ENCODE results near the gene FAT4.

The FAT4 gene

DNA sequence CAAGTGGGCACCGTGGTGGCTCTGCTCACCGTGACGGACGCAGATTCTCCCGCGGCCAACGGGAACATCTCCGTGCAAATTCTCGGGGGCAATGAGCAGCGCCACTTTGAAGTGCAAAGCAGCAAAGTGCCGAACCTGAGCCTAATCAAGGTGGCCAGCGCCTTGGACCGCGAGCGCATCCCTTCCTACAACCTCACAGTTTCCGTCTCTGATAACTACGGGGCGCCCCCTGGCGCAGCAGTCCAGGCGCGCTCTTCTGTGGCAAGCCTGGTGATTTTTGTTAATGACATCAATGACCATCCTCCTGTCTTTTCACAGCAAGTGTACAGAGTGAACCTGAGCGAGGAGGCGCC, 2.7 kb downstream of the FAT4 start:
- no peak for DNase-seq (ENCODE audit: low read depth in 2 of 2)

DNA sequence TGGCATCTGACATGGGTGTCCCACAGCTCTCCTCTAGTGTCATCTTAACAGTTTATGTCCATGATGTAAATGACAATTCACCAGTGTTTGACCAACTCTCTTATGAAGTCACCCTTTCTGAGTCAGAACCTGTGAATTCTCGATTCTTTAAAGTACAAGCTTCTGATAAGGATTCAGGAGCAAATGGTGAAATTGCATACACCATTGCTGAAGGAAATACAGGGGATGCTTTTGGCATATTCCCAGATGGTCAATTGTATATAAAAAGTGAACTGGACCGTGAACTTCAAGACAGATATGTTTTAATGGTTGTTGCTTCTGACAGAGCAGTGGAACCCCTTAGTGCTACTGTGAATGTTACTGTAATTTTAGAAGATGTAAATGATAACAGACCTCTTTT, 4.6 kb downstream of the FAT4 start:
- no peak for DNase-seq (ENCODE audit: low read depth in 2 of 2)

DNA sequence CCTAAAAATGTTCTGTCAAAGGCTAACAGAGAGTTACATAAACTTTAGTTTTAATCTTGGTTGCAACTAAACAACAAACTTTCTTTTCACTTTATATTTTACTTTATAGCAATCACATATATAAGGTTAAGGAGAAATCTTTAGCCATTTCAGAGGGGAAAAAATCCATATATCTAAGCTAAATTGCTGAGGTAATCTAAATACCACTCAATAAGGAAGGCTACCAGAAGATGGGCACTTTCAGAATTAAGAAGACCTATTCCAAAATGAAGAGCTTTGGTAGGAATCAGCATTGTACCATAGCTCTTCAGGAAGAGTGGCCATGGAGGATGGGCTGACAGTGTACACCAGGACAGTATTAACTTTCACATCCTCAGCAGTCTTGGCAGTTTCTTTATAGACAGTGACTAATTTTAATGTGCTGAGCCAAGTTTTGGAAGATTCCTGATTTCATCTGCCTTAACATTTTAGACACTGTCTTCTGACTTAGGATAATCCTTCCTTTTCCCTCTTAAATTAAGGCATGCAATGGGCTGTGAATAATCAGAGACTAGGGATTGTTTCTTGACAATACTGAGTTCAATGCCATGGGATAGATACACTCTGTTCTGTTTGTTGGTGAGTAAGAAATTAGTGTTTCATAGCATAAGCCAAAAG, 7.1 kb downstream of the FAT4 start:
- DNase-seq (ENCODE audit: low read depth in 2 of 2) = no peak

DNA sequence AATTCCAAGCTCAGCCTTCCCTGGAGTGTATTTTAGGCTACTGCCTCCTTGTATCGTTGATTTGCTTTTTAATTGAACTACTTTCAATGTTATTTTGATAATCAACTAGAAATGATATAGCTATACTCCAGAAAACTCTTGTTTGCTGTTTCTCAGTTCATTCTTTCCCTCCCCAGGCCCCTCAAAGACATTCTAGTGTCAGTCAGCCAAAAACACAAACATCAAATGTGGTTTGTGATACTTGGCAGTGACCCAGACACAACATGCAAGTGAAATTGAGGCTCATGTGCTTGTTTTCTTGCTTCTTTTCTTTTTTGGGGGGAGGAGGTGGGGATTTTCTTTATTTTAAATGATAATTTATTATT, 7.6 kb downstream of the FAT4 start:
- DNase-seq (ENCODE audit: low read depth in 2 of 2) = no peak

DNA sequence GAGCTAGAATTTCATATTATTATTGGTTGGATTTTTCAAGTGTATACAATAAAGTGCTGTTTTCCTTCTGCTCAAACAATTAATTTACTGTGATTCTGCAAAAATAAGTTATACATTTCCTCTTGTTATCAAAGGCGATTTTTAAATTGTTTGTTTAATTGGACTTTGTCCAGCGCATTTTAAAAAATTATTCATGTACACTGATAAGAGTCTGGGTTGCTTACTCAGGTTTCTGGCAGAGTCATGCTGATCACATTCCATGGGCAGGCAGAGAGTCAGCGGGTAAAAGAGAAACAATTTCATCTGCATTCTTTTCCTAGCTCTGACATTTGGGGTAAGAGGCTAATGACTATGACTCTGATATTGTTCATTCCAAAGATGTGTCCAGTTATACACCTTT, 8.9 kb downstream of the FAT4 start:
- no peak for DNase-seq (ENCODE audit: low read depth in 2 of 2)

DNA sequence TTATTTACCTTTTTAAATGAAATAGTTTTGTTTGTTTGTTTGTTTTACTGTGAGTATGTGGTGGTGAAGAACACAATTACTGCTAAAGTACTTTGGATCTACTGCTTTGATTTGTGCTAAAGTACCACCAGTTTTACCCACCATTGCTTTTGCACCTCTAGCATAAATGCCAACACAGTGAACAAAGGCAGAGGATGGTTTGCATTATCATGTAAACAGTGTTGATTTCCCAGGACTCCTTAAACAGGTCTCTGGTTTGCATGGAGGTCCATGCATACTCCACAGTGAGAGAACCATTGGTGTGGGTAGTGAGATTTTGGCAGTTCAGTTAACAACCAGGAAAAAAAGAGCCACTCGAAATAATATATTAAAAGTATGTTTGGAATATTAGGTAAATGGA, 11.0 kb downstream of the FAT4 start:
- DNase-seq (ENCODE audit: low read depth in 2 of 2) = no peak

DNA sequence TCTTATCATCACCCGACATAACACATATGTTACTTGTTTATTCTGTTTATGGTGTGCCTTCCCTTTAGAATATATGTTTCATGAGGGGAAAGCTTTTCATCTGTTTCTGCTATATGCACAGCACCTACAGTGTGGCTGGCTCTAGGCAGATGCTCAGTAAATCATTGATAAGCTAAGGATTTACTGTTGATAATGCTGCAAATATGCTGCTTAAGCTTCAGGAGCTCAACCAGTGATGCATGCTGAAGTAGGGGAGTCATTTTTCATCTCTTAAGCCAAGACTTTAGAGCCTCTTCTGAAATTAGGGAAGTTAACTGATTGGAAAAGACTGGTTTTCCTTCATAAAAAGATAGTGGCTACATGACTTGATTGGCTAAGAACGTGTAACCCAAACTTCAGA, 16.4 kb downstream of the FAT4 start:
- no peak for DNase-seq (ENCODE audit: low read depth in 2 of 2)

DNA sequence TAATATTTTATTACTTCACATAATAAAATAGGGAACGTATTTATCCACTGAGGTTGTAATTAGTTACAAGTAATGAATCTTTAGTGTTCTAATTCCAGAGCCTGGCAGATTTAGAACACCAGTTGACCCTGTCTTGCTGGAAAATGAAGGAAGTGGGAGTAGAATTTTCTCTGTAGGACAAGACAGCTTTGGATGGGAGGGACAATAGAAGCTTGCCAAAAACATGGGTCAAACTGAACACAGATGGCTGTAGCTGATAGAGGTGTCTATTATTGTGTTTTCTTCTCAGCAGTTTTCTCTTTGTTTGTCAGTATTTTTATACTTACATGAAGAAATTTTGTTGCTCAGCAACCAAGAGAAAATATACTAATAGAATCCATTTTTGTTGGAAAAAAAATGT, 20.2 kb downstream of the FAT4 start:
- DNase-seq (ENCODE audit: low read depth in 2 of 2) = no peak

DNA sequence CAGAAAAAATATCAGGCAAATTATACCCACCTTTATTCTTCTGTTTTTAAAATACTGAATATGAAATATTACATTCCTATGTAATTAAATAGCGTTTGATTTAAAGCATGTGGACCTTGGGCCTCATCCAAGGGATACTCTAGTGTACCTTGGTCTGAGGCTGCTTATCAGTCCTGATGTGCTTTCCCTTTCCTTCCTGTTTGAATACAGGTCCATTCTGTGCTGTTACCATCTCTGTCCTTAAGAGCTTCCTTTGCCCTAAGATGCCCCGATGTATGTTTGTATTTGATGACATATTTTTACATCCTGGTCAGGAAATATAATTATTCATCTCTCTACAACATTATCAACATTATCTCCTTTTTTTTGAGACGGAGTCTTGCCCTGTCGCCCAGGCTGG, 24.1 kb downstream of the FAT4 start:
- no peak for DNase-seq (ENCODE audit: low read depth in 2 of 2)

DNA sequence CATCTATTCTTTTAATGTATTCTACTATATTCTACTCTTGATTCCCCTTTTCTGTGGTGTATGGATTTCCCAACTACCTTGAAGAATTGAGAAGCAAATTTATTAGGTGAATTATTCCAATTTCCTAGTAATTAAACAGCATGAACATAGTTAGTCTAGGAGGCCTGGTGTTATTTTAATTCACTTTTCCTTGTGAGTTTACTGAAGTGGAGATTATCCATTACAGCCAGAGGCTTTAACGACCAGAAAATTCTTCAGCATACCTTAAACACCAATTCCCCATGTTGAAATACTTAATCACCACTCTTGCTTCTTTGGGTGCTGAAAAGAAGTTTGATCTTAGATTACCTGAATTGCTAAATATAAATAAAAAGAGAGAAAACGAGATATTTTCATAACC, 29.4 kb downstream of the FAT4 start:
- DNase-seq (ENCODE audit: low read depth in 2 of 2) = no peak

DNA sequence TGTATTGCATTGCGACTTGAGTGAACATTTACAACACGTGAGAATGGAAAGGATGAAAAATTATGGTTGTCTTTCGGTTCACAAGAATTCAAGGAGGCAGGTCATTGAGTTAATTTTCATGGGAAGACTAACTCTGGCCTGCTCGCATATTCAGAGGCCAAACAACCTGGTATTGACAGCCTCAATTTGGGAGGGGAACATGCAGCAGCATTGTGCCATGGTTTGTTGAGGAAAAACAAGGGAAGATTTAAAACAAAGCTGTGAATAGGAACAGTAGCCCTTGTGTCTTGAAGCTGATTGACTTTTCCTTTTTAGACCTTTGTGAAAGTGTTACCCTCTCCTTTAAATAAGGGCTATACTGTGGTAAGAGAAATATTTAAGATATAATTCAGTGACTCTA, 31.9 kb downstream of the FAT4 start:
- DNase-seq (ENCODE audit: low read depth in 2 of 2) = no peak

DNA sequence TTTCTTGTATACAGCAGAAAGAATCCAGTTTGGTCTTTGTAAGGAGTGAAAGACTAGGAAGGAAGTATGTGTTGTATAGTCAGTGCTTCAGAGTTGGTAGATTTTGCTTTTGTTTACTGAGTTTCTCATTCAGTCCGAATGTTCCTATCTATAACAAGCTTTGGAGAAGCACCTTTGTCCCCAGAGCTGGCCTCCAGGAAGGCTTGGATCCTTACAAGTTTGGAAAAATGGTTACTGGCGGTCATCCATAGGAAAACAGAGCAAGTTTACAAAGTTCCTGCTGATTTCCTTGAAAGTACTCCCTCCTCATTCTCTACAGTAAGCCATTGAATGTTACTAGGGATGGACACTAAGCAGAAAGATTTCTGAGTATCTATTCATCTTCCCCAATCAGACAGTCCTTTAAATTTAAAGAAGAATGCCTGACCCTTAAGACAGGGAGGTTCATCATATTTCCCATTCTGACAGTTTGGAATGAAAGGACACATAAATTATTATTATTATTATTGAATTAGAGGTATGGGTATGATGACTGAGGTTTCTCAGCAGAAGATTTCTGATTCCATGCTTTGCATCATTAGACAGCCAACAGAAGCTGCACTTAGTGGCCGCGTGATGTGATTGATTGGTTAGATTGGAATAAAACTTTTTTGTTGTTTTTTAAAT, 35.8 kb downstream of the FAT4 start:
- DNase-seq (ENCODE audit: low read depth in 2 of 2) = no peak

DNA sequence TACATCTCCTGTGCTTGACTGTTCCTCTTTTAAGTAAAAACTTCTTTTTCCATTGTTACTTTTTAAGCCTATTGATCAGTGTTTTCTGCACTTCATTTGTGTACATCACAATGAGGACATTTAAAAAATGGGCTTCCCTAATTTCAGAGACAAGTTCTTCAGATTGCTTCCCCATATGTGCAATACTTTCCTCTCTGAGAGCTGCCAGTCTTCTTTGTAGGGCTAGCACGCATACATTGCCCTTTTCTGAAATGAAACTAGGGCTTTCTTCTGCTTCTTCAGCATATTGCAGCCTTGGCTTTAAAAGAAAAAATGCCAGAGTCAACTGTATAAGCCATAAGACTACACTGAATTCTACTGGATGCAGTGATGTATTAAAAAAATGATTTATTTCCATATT, 37.8 kb downstream of the FAT4 start:
- no peak for DNase-seq (ENCODE audit: low read depth in 2 of 2)

DNA sequence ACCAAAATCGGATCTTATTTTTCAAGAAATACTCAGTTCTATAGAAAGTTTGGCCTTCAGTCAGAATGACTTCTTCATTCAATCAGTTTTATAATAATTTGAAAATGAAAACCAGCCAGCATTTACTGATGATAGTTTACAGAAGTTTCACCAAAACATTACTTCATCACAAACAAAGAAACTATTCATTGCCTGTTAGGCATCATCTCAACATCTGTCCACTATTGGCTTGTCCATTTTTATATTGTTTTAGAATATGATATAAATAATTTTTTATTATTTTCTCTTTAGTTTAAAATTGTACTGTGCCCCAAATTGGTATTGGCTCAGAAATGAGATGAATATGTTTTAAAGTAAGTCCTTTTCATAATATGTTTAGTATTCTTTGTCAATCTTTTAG, 38.4 kb downstream of the FAT4 start:
- DNase-seq (ENCODE audit: low read depth in 2 of 2) = no peak

DNA sequence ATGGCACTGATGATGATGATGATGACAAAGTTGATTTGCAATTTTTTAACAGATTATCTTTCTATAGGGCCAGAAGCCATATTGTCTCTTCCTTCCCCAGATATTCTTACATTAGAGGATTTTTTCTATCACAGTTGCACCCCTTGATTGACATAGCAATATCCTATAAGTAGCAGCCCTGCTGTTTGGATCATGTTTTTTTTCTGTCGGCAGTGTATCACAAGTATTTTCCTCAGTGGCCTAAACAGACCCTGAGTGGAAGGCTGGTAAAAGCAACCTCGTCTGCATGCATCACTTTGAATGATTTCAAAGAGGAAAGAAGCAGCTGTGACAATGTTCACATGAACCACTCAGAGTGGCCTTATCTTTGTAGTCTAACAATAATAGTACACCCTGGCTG, 41.0 kb downstream of the FAT4 start:
- DNase-seq (ENCODE audit: low read depth in 2 of 2) = no peak

DNA sequence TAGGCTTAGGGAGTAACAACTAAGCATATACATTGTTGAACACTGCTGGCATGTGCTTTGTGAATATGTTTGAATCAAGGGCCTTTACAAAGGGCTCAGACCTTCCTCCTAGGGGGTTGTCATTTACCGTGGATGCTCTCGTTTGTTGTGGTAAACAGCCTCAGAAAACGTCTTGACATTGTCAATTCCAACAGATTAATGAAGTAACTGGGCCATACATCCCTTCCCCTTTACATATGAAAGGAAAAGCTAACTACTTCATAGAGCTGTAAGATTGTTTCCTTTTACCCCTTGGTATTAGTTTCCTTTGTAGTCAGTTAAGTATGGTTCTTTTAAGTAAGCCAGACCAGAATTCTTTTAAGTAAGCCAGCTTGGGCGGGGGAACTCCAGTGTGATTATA, 42.9 kb downstream of the FAT4 start:
- no peak for DNase-seq (ENCODE audit: low read depth in 2 of 2)

DNA sequence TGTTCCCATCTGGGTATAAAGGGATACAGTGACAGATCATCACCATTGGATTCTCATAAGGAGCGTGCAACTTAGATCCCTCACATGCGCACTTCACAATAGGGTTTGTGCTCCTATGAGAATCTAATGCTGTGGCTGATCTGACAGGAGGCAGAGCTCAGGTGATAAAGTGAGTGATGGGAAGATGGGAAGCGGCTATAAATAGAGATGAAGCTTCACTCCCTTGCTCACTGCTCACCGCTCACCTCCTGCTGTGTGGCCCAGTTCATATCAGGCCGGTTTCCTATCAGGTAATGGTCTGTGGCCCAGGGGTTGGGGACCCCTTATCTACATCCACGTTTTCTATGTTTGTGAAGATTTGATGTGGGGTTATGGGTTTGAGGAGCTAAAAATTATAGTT, 43.7 kb downstream of the FAT4 start:
- DNase-seq (ENCODE audit: low read depth in 2 of 2) = no peak

DNA sequence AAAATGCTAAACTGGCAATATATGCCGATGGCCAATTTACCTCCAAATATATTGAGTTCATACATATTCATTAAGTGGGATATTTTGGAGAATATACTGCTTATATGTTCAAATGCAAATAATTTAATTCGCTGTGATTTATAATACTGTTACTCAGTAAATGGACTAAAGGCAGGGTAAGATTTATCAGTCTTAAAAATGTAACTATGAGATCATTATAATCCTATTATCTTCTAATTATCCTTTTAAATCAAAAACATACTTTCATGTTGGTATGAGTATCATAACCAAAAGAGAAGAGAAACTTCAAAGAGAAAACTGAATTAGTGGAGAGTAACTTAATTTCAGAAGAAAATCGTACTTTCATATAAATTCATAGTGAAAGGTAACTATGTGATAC, 44.6 kb downstream of the FAT4 start:
- DNase-seq (ENCODE audit: low read depth in 2 of 2) = no peak

DNA sequence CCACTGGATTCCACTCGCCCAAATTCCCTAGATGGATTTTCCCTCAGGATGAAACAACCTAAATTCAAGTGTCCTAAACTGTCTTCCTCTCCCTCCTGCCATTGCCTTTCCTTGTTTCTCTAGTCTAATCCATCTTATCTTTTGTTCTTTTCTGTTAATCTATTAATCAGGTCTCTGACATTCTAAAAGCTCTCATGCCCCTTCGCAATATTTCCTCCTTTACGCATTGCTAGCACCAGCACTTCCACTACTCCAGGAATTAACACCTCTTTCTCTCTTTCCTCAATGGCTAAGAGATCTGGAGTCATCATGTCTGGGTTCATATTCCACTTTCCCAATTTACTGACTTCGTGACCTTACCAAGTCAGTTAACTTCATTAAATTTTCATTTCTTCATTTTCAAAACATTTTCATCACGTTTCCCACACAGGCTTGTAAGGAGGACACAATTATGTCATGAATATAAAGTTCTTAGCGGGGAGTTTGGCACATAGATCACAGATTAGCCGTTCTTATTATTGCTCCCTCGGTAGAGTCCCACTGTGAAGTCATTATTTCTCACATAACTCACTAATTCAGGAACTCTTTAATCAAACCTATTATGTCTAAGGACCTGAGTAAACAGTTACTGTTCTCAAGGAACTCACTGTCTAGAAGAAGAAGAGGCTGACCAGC, 45.3 kb downstream of the FAT4 start:
- DNase-seq (ENCODE audit: low read depth in 2 of 2) = no peak

DNA sequence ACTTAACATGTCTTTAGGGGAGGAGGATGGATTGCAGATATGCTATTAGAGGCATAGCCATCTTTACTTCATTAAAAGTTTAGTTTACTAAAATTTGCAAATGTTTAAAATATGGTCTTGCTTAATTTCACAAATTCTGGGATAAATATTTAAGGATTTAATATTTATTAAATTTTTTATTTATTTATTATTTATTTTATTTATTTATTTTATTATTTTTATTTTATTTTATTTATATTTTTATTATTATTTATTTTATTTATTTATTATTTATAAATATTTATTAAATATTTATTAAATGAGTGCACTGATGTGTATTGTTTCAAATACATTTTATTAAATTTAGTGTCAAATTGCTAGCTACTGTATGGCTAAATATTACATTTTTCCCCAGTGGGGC, 46.0 kb downstream of the FAT4 start:
- DNase-seq (ENCODE audit: low read depth in 2 of 2) = no peak

All from fibroblast of skin of left biceps (primary cell).